Frontal cortex (tissue), 4 donors: ENCODE results near the gene SLCO4A1. TPM values are rescaled to one million over a fixed set of nuclear protein-coding genes. Genes with fewer than 3 reads are reported as not detected.

Source experiments
- DNase-seq, 2 donors: peaks; one replicate each; pipeline ENCODE4 v3.0.0; 2012; ENCODE audit warnings: low spot score in 2 of 2
- FAIRE-seq: peaks from 2 replicates; lab custom pipeline; 2012; peaks lifted over from hg19 to GRCh38; lab: Jason Lieb, UNC
- total RNA-seq: library from RNA; depleted of rRNA; stranded (reverse); fragments of >200 nt; gene quantifications from one replicate; pipeline ENCODE4 v1.2.3, GENCODE V29; 2014
- donor health status: control.
- donor health status: control.
- donor health status: control.

Gene SLCO4A1
- total RNA-seq, 1 donor from 2014 or later, result 1.6 TPM

GRCh38 chr20:62692801-62693523 is 50.7 kb downstream of the SLCO4A1 start:
- FAIRE-seq, result no peak
- DNase-seq, result no peak

DNA sequence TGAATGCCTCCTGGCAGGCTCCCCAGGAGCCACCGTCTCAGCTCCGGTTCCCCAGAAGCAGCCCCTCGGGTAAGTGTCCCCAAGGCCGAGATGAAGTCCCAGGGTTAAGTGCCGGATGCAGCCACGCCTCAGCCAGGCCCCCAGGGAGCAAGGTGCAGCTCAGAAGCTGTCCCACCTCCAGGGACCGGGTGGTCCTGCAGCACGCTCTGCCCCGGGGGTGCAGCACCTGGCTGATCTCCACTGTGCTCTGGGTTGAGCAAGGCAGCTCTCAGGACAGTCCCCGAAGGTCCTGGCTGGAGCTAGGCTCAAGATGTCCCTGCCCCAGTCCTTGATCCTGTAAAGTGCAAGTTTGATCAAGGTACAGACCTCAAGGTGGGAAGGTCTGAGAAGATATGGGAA is 51.2 kb downstream of the SLCO4A1 start:
- no peak for DNase-seq

GRCh38 chr20:62694106-62694505 is 51.8 kb downstream of the SLCO4A1 start:
- FAIRE-seq (no peak), DNase-seq (no peak)

More for the DNA sequence above, 51.2 kb downstream of the SLCO4A1 start:
- FAIRE-seq, result no peak

DNA sequence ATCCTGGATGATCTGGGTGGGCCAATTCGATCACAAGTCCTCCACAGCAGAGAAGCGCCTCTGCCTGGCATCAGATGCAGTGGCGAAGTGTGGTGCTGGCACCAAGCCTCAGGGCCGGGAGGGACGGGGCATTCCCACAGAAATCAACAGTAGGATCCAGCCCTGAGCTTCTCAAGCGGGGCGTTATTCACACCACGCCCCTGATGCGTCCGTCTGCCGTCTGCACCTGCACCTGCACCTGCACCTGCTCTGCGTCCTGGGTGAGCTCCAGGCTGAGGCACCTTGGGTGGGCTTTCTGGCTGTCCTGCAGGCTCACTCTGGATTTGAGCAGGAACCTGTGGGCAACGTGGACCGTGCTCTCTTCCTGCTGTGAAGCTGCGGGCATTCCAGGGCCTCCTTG is 52.6 kb downstream of the SLCO4A1 start:
- DNase-seq (no peak), FAIRE-seq (no peak)

- DNase-seq (no peak), FAIRE-seq (no peak)
These were observed 53.4 kb downstream of the SLCO4A1 start for GRCh38 chr20:62695448-62696414.

GRCh38 chr20:62696434-62696957 is 54.2 kb downstream of the SLCO4A1 start:
- FAIRE-seq, result no peak
- DNase-seq, result no peak

GRCh38 chr20:62696989-62697388 is 54.7 kb downstream of the SLCO4A1 start:
- no peak for FAIRE-seq
- no peak for DNase-seq

DNA sequence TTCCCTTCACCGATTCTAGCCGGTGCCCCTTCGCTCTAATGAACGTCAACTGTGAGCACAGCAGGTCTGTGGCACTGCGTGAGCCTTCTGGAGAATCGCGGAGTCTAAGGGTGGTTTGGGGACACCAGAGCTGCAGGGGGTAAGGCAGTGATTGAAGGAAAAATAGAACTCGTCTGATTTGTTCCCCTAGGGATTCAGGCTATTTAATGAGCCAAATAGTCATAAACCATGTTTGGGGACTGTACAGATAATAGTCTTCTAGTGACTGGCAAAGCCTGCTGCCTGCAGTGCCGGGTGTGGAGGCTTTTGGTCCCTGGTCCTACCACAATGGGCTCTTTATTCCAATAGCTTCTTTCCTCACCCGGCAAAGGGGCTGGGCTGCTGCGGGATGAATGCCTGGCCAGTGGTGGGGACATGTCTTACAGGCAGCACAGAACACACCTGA is 55.2 kb downstream of the SLCO4A1 start:
- FAIRE-seq (no peak), DNase-seq (peak; percentile 71 to 78)

GRCh38 chr20:62698231-62698630 is 55.9 kb downstream of the SLCO4A1 start:
- no peak for FAIRE-seq
- DNase-seq, result no peak

DNA sequence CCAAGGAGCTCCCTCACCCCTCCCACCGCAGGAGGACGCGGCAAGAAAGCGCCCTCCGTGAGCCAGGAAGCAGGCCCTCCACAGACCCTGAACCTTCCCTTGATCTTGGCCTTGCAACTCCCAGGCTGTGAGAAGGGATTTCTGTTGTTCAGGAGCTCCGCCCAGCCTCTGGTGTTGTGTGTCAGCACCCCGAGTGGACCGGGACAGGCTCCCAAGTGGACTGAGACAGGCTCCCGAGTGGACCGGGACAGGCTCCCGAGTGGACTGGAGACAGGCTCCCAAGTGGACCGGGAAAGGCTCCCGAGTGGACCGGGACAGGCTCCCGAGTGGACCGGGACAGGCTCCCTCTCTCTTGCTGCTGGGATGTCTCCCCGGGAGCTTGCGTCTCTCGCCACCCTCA is 57.0 kb downstream of the SLCO4A1 start:
- FAIRE-seq (no peak), DNase-seq (no peak)

DNA sequence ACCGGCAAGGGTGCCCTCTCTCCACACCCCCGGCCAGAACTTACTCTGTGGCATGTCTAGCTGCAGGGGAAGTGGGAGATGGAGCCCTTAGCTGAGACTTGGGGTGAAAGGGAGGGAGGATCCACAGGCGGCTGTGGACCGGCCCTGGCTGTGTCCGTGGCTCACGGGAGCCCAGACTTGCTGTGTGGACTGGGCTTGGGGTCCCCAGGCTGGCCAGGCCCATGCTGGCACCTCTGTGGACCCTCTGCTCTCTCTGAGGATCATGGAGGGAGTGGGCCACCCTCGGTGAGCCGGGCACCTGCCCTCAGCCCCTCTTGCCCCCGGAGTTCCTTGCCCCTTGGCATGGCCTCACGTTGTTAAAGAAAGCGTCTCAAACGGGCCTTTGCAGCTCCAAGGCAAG is 57.4 kb downstream of the SLCO4A1 start:
- DNase-seq (no peak), FAIRE-seq (no peak)

GRCh38 chr20:62700261-62700930 is 58.1 kb downstream of the SLCO4A1 start:
- no peak for FAIRE-seq
- no peak for DNase-seq

- FAIRE-seq (no peak), DNase-seq (no peak)
These were observed 59.1 kb downstream of the SLCO4A1 start for GRCh38 chr20:62701161-62702012.

DNA sequence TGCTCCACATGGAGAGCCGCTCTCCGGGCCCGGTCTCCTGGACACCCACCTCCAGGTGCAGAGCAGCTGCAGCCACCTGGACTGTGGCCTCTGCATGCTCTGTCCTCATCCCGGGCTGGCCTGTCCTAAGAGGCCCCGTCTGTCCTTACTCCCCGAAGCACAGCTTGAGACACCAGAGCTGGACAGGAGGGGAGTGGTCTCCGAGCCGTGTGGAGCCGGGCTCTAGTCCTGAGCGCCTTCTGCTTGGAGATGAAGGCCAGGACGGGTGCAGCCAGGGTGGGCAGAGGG is 59.7 kb downstream of the SLCO4A1 start:
- no peak for FAIRE-seq

GRCh38 chr20:62702895-62703852 is 60.9 kb downstream of the SLCO4A1 start:
- DNase-seq, result no peak
- no peak for FAIRE-seq

More for the DNA sequence above, 59.7 kb downstream of the SLCO4A1 start:
- DNase-seq, result no peak

DNA sequence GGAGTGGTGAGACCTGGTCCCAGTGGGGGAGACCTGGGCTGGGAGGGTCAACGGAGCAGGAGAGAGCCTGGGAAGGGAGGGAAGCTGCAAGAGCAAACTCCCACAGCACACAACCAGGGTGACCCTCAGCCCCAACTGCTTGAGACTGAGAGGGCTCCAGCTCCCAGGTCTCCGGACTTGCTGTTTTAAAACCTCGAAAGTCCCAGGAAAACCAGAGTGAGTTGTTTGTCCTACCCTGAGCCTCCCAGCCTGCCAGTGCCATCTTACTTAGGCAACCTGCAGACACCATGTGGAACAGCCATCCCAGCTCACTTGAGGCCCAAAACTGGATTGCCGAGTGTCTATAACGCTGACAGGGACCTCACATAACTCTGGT is 61.5 kb downstream of the SLCO4A1 start:
- FAIRE-seq (no peak), DNase-seq (no peak)

DNA sequence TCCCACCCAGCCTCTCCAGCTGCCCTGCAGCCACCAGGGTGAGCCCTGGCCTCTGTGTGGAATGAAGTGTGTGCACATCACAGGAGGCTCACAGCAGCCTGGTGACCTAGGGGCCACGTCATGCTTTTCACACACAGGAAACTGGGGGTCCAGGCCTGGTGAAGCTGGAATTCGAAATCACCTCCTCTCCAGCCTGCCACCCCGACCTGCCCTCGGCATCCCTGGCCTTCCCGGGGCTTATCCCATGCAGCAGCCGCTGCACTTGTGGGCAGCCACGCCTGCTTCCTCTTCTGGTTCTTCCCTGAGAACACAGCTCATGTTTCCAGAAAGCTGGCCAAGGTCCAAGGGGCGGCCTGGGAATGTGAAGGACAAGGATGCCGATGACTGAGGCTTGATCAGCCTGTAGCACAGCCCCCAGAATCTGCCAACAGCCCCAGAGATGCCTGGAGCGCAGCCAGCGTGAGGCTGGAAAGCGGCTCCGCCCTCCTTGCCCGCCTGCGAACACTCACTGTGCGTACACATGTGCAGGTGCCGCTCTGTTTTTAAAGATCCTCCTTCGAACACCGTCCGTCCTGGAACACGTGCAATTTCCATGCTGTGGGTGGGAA is 62.1 kb downstream of the SLCO4A1 start:
- FAIRE-seq, result no peak
- DNase-seq, result peak in 1 of 2 donors; percentile 73

GRCh38 chr20:62705627-62706026 is 63.3 kb downstream of the SLCO4A1 start:
- DNase-seq (no peak), FAIRE-seq (no peak)
